SU-DHL-6 (cell line): ENCODE measurements around the gene CAMK1D.

Experiments used
- H2AFZ ChIP-seq: fragments of 200-600 bp; sonication (generic); 2 replicates; pipeline ENCODE4 v1.6.1; 2014; ENCODE audit warnings: low read depth, mild to moderate bottlenecking, moderate library complexity, mixed read lengths, antibody characterized with exemption, low read length; ENCODE audit not compliant: severe bottlenecking
- H3F3A ChIP-seq: fragments of 200-600 bp; shearing (Covaris generic); 2 replicates; pipeline ENCODE4 v1.6.0; 2016; ENCODE audit warnings: antibody characterized with exemption, mild to moderate bottlenecking; ENCODE audit not compliant: insufficient read depth
- H3K27ac ChIP-seq: fragments of 200-600 bp; sonication (generic); 2 replicates; pipeline ENCODE4 v1.5.1; 2016; ENCODE audit warnings: low read depth, mild to moderate bottlenecking, low read length, moderate library complexity, mixed read lengths
- H3K27me3 ChIP-seq: fragments of 200-600 bp; sonication (generic), shearing (Covaris generic); 2 replicates; pipeline ENCODE4 v1.6.0; 2014; ENCODE audit warnings: mild to moderate bottlenecking, low read length
- H3K36me3 ChIP-seq: fragments of 200-600 bp; sonication (generic); 2 replicates; pipeline ENCODE4 v1.6.1; 2014; ENCODE audit warnings: mild to moderate bottlenecking, low read length, mixed read lengths
- H3K4me2 ChIP-seq: fragments of 300-600, 200-600 bp; shearing (Covaris generic), sonication (generic); 2 replicates; pipeline ENCODE4 v1.6.0; 2014; ENCODE audit warnings: low read length, low read depth, mild to moderate bottlenecking; ENCODE audit not compliant: poor library complexity, severe bottlenecking
- H3K4me3 ChIP-seq: fragments of 200-600 bp; sonication (generic); 2 replicates; pipeline ENCODE4 v1.5.1; 2014; ENCODE audit warnings: antibody characterized with exemption, low read length, mild to moderate bottlenecking, mixed read lengths; ENCODE audit not compliant: insufficient read depth, poor library complexity, severe bottlenecking
- H3K79me2 ChIP-seq: fragments of 200-600 bp; sonication (generic); 2 replicates; pipeline ENCODE4 v1.6.1; 2014; ENCODE audit warnings: mild to moderate bottlenecking, low read length, moderate library complexity; ENCODE audit not compliant: insufficient read depth
- H3K9ac ChIP-seq: fragments of 200-600 bp; sonication (generic); 2 replicates; pipeline ENCODE4 v1.7.0; 2014; ENCODE audit warnings: mild to moderate bottlenecking, low read length
- H3K9me2 ChIP-seq: fragments of 200-600 bp; sonication (generic); replicated peaks from 2 replicates; pipeline ENCODE4 v1.6.1; 2014; ENCODE audit warnings: low read length; ENCODE audit not compliant: insufficient read depth
- H3K9me3 ChIP-seq: fragments of 200-600 bp; sonication (generic); 2 replicates; pipeline ENCODE4 v1.6.1; 2014; ENCODE audit warnings: low read length, mixed read lengths; ENCODE audit not compliant: insufficient read depth
- H4K20me1 ChIP-seq: fragments of 200-600 bp; sonication (generic); 2 replicates; pipeline ENCODE4 v1.6.1; 2014; ENCODE audit warnings: low read depth, mild to moderate bottlenecking, antibody characterized with exemption, low read length, moderate library complexity, mixed read lengths
- EZH2phosphoT487 ChIP-seq: fragments of 200-600 bp; sonication (generic), shearing (Covaris generic); conservative IDR thresholded peaks from 2 replicates; pipeline ENCODE4 v1.6.1; 2018; ENCODE audit warnings: mild to moderate bottlenecking, antibody characterized with exemption, low read length, moderate library complexity, mixed read lengths
- TF ChIP-seq, protein P1 (sequence below): fragments of 200-600 bp; sonication (generic); IDR thresholded peaks from one replicate; pipeline ENCODE4 v1.5.1; 2017; ENCODE audit warnings: antibody characterized with exemption, mild to moderate bottlenecking, low read length, moderate library complexity; ENCODE audit not compliant: insufficient read depth, poor library complexity, severe bottlenecking

CAMK1D gene

DNA sequence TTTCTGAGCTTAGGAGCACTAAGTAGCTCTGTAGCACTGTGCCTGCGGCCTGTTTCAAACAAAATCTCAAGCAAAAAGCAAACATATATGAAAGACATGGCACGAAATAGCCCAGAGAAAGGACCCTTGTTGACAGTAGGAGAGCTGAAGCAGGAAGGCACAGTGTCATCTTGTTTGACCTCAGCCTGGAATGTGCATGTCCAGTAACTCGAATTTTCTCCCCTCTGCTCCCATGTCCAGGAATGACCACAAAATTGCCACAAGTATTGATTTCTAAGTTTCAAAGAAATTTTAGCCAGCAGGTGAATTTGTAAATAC, 351.2 kb downstream of the CAMK1D start:
- H3K79me2 ChIP-seq = peaks cover 19% of the 10 kb centered on the region
- H3K27ac ChIP-seq = no peak overlapping the region
- no peaks in the 10 kb centered on the region for H3K36me3 ChIP-seq
- no peaks in the 10 kb centered on the region for H3K9me3 ChIP-seq
- no peaks in the 10 kb centered on the region for H3K9me2 ChIP-seq
- H3K9ac ChIP-seq = no peak overlapping the region
- H2AFZ ChIP-seq = no peak overlapping the region
- H3K27me3 ChIP-seq = no peaks in the 10 kb centered on the region
- no peak for TF ChIP-seq EZH2phosphoT487
- TF ChIP-seq, protein P1, sequence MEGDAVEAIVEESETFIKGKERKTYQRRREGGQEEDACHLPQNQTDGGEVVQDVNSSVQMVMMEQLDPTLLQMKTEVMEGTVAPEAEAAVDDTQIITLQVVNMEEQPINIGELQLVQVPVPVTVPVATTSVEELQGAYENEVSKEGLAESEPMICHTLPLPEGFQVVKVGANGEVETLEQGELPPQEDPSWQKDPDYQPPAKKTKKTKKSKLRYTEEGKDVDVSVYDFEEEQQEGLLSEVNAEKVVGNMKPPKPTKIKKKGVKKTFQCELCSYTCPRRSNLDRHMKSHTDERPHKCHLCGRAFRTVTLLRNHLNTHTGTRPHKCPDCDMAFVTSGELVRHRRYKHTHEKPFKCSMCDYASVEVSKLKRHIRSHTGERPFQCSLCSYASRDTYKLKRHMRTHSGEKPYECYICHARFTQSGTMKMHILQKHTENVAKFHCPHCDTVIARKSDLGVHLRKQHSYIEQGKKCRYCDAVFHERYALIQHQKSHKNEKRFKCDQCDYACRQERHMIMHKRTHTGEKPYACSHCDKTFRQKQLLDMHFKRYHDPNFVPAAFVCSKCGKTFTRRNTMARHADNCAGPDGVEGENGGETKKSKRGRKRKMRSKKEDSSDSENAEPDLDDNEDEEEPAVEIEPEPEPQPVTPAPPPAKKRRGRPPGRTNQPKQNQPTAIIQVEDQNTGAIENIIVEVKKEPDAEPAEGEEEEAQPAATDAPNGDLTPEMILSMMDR = no peak
- no peak overlapping the region for H3K4me2 ChIP-seq
- no peak overlapping the region for H3K4me3 ChIP-seq
- H3F3A ChIP-seq = no peaks in the 10 kb centered on the region
- peaks cover 7% of the 10 kb centered on the region; the same call in 1 of the 2 replicates for H4K20me1 ChIP-seq

GRCh38 chr10:12701696-12702095, 352.3 kb downstream of the CAMK1D start:
- TF ChIP-seq, protein P1 = no peak
- TF ChIP-seq EZH2phosphoT487 = no peak
- Histone ChIP-seq H3K9me3 (no peaks in the 10 kb centered on the region), H3K9me2 (no peaks in the 10 kb centered on the region), H4K20me1 (peaks cover 7% of the 10 kb centered on the region; the same call in 1 of the 2 replicates), H2AFZ (no peak overlapping the region), H3F3A (no peaks in the 10 kb centered on the region), H3K79me2 (peaks cover 19% of the 10 kb centered on the region), H3K4me2 (no peak overlapping the region), H3K27ac (no peak overlapping the region), H3K9ac (no peak overlapping the region), H3K36me3 (no peaks in the 10 kb centered on the region), H3K27me3 (no peaks in the 10 kb centered on the region), H3K4me3 (no peak overlapping the region)

GRCh38 chr10:12702215-12702770, 352.9 kb downstream of the CAMK1D start:
- Histone ChIP-seq H3K27me3 (no peaks in the 10 kb centered on the region), H4K20me1 (peaks cover 7% of the 10 kb centered on the region; the same call in 1 of the 2 replicates), H2AFZ (no peak overlapping the region), H3F3A (no peaks in the 10 kb centered on the region), H3K9me2 (no peaks in the 10 kb centered on the region), H3K36me3 (no peaks in the 10 kb centered on the region), H3K9me3 (no peaks in the 10 kb centered on the region), H3K9ac (no peak overlapping the region), H3K4me3 (no peak overlapping the region), H3K4me2 (no peak overlapping the region), H3K79me2 (peaks cover 19% of the 10 kb centered on the region), H3K27ac (no peak overlapping the region)
- no peak for TF ChIP-seq EZH2phosphoT487
- TF ChIP-seq, protein P1 = no peak
